Frontal cortex (tissue), 4 donors: ENCODE results near the gene SLC30A1. TPM values are rescaled to one million over a fixed set of nuclear protein-coding genes. Genes with fewer than 3 reads are reported as not detected.
"Not testable (repeated sequence)": the region's sequence is repeated elsewhere in the genome, so short reads cannot be mapped to it uniquely, and the experiment has no call there.

ENCODE experiments used
- DNase-seq, 2 donors: peaks; one replicate each; pipeline ENCODE4 v3.0.0; 2012; ENCODE audit warnings: low spot score in 2 of 2
- FAIRE-seq: peaks from 2 replicates; lab custom pipeline; 2012; peaks lifted over from hg19 to GRCh38; lab: Jason Lieb, UNC
- total RNA-seq: library from RNA; depleted of rRNA; stranded (reverse); fragments of >200 nt; gene quantifications from one replicate; pipeline ENCODE4 v1.2.3, GENCODE V29; 2014
- donor health status: control.
- donor health status: control.
- donor health status: control.

SLC30A1 gene
- total RNA-seq, 1 donor from 2014 or later: 19.2 TPM

GRCh38 chr1:211551638-211552460 is 27.1 kb downstream of the SLC30A1 start:
- no peak for FAIRE-seq
- no peak for DNase-seq

- FAIRE-seq: no peak
Observed at GRCh38 chr1:211549092-211549711, 29.8 kb downstream of the SLC30A1 start.

GRCh38 chr1:211548321-211549091 is 30.5 kb downstream of the SLC30A1 start:
- FAIRE-seq (no peak), DNase-seq (no peak)

More at GRCh38 chr1:211549092-211549711, 29.8 kb downstream of the SLC30A1 start:
- DNase-seq: no peak

GRCh38 chr1:211547710-211548109 is 31.3 kb downstream of the SLC30A1 start:
- DNase-seq: no peak
- FAIRE-seq: no peak

- no peak for DNase-seq
- FAIRE-seq: no peak
Observed at GRCh38 chr1:211546543-211546942, 32.4 kb downstream of the SLC30A1 start.

GRCh38 chr1:211543025-211543424 is 35.9 kb downstream of the SLC30A1 start:
- FAIRE-seq: no peak
- DNase-seq: no peak

GRCh38 chr1:211541720-211542477 is 37.1 kb downstream of the SLC30A1 start:
- DNase-seq (no peak), FAIRE-seq (no peak)

GRCh38 chr1:211541278-211541677 is 37.7 kb downstream of the SLC30A1 start:
- DNase-seq (no peak), FAIRE-seq (no peak)

- not testable (repeated sequence) for DNase-seq, FAIRE-seq
Observed at GRCh38 chr1:211540824-211541223, 38.1 kb downstream of the SLC30A1 start.

- FAIRE-seq (no peak), DNase-seq (no peak)
Observed at GRCh38 chr1:211538287-211538686, 40.7 kb downstream of the SLC30A1 start.

- no peak for FAIRE-seq
Observed at GRCh38 chr1:211537253-211537652, 41.7 kb downstream of the SLC30A1 start.

GRCh38 chr1:211536606-211537005 is 42.4 kb downstream of the SLC30A1 start:
- DNase-seq: no peak
- no peak for FAIRE-seq

More at GRCh38 chr1:211537253-211537652, 41.7 kb downstream of the SLC30A1 start:
- DNase-seq: no peak

- no peak for FAIRE-seq
- no peak for DNase-seq
Observed at GRCh38 chr1:211535346-211535745, 43.6 kb downstream of the SLC30A1 start.

GRCh38 chr1:211534545-211535291 is 44.2 kb downstream of the SLC30A1 start:
- no peak for FAIRE-seq
- DNase-seq: no peak

- no peak for FAIRE-seq
- DNase-seq: no peak
Observed at GRCh38 chr1:211532088-211532444, 46.9 kb downstream of the SLC30A1 start.

- no peak for DNase-seq
- no peak for FAIRE-seq
Observed at GRCh38 chr1:211531194-211532087, 47.5 kb downstream of the SLC30A1 start.

- FAIRE-seq (no peak), DNase-seq (no peak)
Observed at GRCh38 chr1:211530102-211530501, 48.9 kb downstream of the SLC30A1 start.

- no peak for FAIRE-seq
- DNase-seq: no peak
Observed at GRCh38 chr1:211529453-211529852, 49.5 kb downstream of the SLC30A1 start.
